K562 (cell line): ENCODE measurements around the gene MCCD1.

Experiments
- ETV6 ChIP-seq, 3 experiments: fragments of 150-350 bp in 1 of 3; sonication (generic) in 1 of 3; formaldehyde crosslinking in 1 of 3; IDR thresholded peaks; 2 replicates each; pipeline versions ENCODE4 v1.6.1 to v1.8.0; 2014 to 2022; ENCODE audit warnings: borderline replicate concordance in 2 of 3, low read depth in 2 of 3, antibody characterized with exemption in 1 of 3, low read length in 1 of 3, mild to moderate bottlenecking in 1 of 3, missing genetic modification reagents in 1 of 3
- POLR2AphosphoS5 ChIP-seq: IDR thresholded peaks from 2 replicates; pipeline ENCODE4 v1.6.1; 2011; ENCODE audit warnings: mild to moderate bottlenecking, low read depth, low read length, moderate library complexity; ENCODE audit not compliant: control insufficient read depth, insufficient read depth
- SMARCB1 ChIP-seq: IDR thresholded peaks from 2 replicates; pipeline ENCODE4 v1.6.1; 2011; ENCODE audit warnings: improper control_type of control experiment, low read depth; ENCODE audit not compliant: insufficient read length
- ZKSCAN8 ChIP-seq: fragments of 200-800 bp; sonication (Bioruptor generic); IDR thresholded peaks from 2 replicates; pipeline ENCODE4 v1.6.1; 2016; ENCODE audit warnings: missing genetic modification characterization, missing compliant biosample characterization
- ZNF23 ChIP-seq: fragments of 250-450 bp; sonication (Bioruptor Pico); IDR thresholded peaks from 2 replicates; pipeline ENCODE4 v1.4.0; 2020; ENCODE audit warnings: mild to moderate bottlenecking
- ZNF696 ChIP-seq: fragments of 250-450 bp; sonication (Bioruptor Pico); conservative IDR thresholded peaks from 2 replicates; pipeline ENCODE4 v1.4.0; 2020; ENCODE audit warnings: mild to moderate bottlenecking, moderate library complexity
- TF ChIP-seq, protein P1 (sequence below): sonication (generic); formaldehyde crosslinking; IDR thresholded peaks from 2 replicates; pipeline ENCODE4 v1.8.1; 2023; ENCODE audit warnings: missing genetic modification reagents, mild to moderate bottlenecking, borderline replicate concordance

DNA sequence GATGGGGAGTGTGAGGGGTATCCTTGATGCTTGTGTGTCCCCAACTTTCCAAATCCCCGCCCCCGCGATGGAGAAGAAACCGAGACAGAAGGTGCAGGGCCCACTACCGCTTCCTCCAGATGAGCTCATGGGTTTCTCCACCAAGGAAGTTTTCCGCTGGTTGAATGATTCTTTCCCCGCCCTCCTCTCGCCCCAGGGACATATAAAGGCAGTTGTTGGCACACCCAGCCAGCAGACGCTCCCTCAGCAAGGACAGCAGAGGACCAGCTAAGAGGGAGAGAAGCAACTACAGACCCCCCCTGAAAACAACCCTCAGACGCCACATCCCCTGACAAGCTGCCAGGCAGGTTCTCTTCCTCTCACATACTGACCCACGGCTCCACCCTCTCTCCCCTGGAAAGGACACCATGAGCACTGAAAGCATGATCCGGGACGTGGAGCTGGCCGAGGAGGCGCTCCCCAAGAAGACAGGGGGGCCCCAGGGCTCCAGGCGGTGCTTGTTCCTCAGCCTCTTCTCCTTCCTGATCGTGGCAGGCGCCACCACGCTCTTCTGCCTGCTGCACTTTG lies 46.7 kb downstream of the MCCD1 start, which contains the start of gene TNF:
- TF ChIP-seq ZKSCAN8 (no peak), ETV6 (IDR thresholded peaks at IDR 0.05; ENCODE audit: borderline replicate concordance in 1 of 2, low read depth in 2 of 2, low read length in 1 of 2) (no peak), ETV6 (CRISPR knock-in tag; IDR thresholded peaks at IDR 0.05; ENCODE audit: borderline replicate concordance) (no peak), SMARCB1 (no peak), ZNF696 (no peak), ZNF23 (CRISPR knock-in tag) (no peak), POLR2AphosphoS5 (no peak)
- TF ChIP-seq, protein P1, sequence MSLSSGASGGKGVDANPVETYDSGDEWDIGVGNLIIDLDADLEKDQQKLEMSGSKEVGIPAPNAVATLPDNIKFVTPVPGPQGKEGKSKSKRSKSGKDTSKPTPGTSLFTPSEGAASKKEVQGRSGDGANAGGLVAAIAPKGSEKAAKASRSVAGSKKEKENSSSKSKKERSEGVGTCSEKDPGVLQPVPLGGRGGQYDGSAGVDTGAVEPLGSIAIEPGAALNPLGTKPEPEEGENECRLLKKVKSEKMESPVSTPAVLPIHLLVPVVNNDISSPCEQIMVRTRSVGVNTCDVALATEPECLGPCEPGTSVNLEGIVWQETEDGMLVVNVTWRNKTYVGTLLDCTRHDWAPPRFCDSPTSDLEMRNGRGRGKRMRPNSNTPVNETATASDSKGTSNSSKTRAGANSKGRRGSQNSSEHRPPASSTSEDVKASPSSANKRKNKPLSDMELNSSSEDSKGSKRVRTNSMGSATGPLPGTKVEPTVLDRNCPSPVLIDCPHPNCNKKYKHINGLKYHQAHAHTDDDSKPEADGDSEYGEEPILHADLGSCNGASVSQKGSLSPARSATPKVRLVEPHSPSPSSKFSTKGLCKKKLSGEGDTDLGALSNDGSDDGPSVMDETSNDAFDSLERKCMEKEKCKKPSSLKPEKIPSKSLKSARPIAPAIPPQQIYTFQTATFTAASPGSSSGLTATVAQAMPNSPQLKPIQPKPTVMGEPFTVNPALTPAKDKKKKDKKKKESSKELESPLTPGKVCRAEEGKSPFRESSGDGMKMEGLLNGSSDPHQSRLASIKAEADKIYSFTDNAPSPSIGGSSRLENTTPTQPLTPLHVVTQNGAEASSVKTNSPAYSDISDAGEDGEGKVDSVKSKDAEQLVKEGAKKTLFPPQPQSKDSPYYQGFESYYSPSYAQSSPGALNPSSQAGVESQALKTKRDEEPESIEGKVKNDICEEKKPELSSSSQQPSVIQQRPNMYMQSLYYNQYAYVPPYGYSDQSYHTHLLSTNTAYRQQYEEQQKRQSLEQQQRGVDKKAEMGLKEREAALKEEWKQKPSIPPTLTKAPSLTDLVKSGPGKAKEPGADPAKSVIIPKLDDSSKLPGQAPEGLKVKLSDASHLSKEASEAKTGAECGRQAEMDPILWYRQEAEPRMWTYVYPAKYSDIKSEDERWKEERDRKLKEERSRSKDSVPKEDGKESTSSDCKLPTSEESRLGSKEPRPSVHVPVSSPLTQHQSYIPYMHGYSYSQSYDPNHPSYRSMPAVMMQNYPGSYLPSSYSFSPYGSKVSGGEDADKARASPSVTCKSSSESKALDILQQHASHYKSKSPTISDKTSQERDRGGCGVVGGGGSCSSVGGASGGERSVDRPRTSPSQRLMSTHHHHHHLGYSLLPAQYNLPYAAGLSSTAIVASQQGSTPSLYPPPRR (CRISPR knock-in tag), result no peak
